Iris pigment epithelial cell (primary cell): ENCODE results near the gene KIF1A.

Source experiments
- DNase-seq: peaks from one replicate; pipeline ENCODE4 v3.0.0-alpha.2; 2011; ENCODE audit warnings: low read depth

Gene KIF1A

GRCh38 chr2:240819858-240820606 is at the start of gene KIF1A:
Gene KIF1A (minus strand): TSS chr2:240820219. CDS start chr2:240797752, 22,467 bp downstream.
- DNase-seq: no peak

- no peak for DNase-seq
Measured at GRCh38 chr2:240869109-240869955, 49.3 kb upstream of the KIF1A start.

- peak; percentile 46 for DNase-seq
Measured at GRCh38 chr2:240868286-240869108, 48.5 kb upstream of the KIF1A start, which contains the start of gene AGXT. Gene AGXT (plus strand): TSS chr2:240868824. CDS start chr2:240868866, 42 bp downstream.

GRCh38 chr2:240865391-240865790 is 45.4 kb upstream of the KIF1A start:
- DNase-seq: no peak

GRCh38 chr2:240864475-240864874 is 44.5 kb upstream of the KIF1A start:
- no peak for DNase-seq

GRCh38 chr2:240861547-240861946 is 41.5 kb upstream of the KIF1A start:
- DNase-seq: no peak

GRCh38 chr2:240858871-240859270 is 38.9 kb upstream of the KIF1A start:
- no peak for DNase-seq

GRCh38 chr2:240858321-240858720 is 38.3 kb upstream of the KIF1A start:
- DNase-seq: no peak

GRCh38 chr2:240857039-240858008 is 37.3 kb upstream of the KIF1A start:
- DNase-seq: no peak

- no peak for DNase-seq
Measured at GRCh38 chr2:240856151-240856980, 36.3 kb upstream of the KIF1A start.

- DNase-seq: no peak
Measured at GRCh38 chr2:240855670-240856069, 35.7 kb upstream of the KIF1A start.

- DNase-seq: no peak
Measured at GRCh38 chr2:240852671-240853314, 32.8 kb upstream of the KIF1A start.

GRCh38 chr2:240851078-240851991 is 31.3 kb upstream of the KIF1A start:
- DNase-seq: peak; percentile 66

GRCh38 chr2:240850756-240851077 is 30.7 kb upstream of the KIF1A start:
- no peak for DNase-seq

- no peak for DNase-seq
Measured at GRCh38 chr2:240850026-240850425, 30.0 kb upstream of the KIF1A start.

- no peak for DNase-seq
Measured at GRCh38 chr2:240848900-240849680, 29.1 kb upstream of the KIF1A start.

GRCh38 chr2:240847817-240848216 is 27.8 kb upstream of the KIF1A start:
- no peak for DNase-seq
